Measurements from ENCODE around the gene SEMA6A.

Gene SEMA6A

DNA sequence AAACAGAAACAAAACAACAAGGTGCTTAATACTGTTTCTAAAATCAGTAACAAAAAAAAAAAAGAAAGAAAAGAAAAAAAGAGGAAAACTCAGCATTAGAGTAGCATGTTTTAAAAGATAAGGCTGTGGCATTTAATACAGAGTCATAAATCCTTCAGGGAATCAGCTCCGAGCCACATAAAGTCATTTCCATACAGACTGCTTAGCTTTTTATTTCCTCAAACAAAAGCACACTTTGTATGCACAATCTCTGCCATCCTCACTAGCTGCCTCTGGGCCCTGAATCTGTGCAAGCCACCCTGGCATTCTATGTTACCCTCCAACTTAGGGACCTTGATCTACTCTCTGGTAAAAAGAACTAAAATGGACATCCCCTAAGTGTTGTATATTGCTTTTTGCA, 87.6 kb downstream of the SEMA6A start:
- no peaks in the 10 kb centered on the region for H3K27me3 ChIP-seq
- DNase-seq = no peak
- H3K4me1 ChIP-seq = peaks cover under 1% of the 10 kb centered on the region; the same call in 1 of the 2 replicates
- H3K36me3 ChIP-seq = peaks cover 10% of the 10 kb centered on the region
- no peaks in the 10 kb centered on the region for H3K9me3 ChIP-seq
- TF ChIP-seq, protein P1, sequence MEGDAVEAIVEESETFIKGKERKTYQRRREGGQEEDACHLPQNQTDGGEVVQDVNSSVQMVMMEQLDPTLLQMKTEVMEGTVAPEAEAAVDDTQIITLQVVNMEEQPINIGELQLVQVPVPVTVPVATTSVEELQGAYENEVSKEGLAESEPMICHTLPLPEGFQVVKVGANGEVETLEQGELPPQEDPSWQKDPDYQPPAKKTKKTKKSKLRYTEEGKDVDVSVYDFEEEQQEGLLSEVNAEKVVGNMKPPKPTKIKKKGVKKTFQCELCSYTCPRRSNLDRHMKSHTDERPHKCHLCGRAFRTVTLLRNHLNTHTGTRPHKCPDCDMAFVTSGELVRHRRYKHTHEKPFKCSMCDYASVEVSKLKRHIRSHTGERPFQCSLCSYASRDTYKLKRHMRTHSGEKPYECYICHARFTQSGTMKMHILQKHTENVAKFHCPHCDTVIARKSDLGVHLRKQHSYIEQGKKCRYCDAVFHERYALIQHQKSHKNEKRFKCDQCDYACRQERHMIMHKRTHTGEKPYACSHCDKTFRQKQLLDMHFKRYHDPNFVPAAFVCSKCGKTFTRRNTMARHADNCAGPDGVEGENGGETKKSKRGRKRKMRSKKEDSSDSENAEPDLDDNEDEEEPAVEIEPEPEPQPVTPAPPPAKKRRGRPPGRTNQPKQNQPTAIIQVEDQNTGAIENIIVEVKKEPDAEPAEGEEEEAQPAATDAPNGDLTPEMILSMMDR (IDR thresholded peaks at IDR 0.05; ENCODE audit: low read depth, low read length) = no peak
- no peak overlapping the region for H3K4me3 ChIP-seq (ENCODE audit: low read depth, low read length)

GRCh38 chr5:116486588-116486987, 88.0 kb downstream of the SEMA6A start:
- Histone ChIP-seq H3K9me3 (no peaks in the 10 kb centered on the region), H3K4me3 (ENCODE audit: low read depth, low read length) (no peak overlapping the region), H3K27me3 (no peaks in the 10 kb centered on the region), H3K4me1 (no peaks in the 10 kb centered on the region), H3K36me3 (peaks cover 8% of the 10 kb centered on the region)
- DNase-seq = no peak
- TF ChIP-seq, protein P1 (IDR thresholded peaks at IDR 0.05; ENCODE audit: low read depth, low read length) = no peak

- DNase-seq = no peak
- no peak overlapping the region for H3K4me3 ChIP-seq (ENCODE audit: low read depth, low read length)
- TF ChIP-seq, protein P1 (IDR thresholded peaks at IDR 0.05; ENCODE audit: low read depth, low read length) = no peak
- H3K9me3 ChIP-seq = no peaks in the 10 kb centered on the region
- H3K36me3 ChIP-seq = peaks cover 16% of the 10 kb centered on the region
- no peaks in the 10 kb centered on the region for H3K27me3 ChIP-seq
- H3K4me1 ChIP-seq = no peaks in the 10 kb centered on the region; the same call in 1 of the 2 replicates
These were observed 90.0 kb downstream of the SEMA6A start for GRCh38 chr5:116484645-116485044.

DNA sequence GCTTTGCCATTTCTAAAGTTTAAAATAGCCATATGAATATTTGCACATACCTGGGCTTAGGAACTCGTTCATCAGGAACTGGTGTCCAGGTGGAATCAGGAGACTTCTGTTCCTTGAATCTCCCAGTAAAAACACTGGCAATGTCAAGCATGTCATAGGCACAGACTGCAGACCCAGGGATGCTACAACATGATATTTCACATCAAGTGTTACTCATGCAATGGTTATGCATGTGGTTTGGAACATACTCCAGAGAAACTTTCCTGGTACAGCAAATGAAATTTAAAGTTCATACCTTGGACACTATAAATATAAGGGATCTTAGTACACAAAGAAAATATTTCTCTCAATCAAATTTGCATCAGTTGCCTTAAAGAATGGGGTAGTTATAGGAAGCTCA, 92.2 kb downstream of the SEMA6A start:
- Histone ChIP-seq H3K4me3 (ENCODE audit: low read depth, low read length) (no peak overlapping the region), H3K27me3 (no peaks in the 10 kb centered on the region), H3K36me3 (peaks cover 28% of the 10 kb centered on the region), H3K4me1 (peaks cover 13% of the 10 kb centered on the region), H3K9me3 (no peaks in the 10 kb centered on the region; the same call in 1 of the 2 replicates)
- TF ChIP-seq, protein P1 (IDR thresholded peaks at IDR 0.05; ENCODE audit: low read depth, low read length) = no peak
- DNase-seq = no peak

DNA sequence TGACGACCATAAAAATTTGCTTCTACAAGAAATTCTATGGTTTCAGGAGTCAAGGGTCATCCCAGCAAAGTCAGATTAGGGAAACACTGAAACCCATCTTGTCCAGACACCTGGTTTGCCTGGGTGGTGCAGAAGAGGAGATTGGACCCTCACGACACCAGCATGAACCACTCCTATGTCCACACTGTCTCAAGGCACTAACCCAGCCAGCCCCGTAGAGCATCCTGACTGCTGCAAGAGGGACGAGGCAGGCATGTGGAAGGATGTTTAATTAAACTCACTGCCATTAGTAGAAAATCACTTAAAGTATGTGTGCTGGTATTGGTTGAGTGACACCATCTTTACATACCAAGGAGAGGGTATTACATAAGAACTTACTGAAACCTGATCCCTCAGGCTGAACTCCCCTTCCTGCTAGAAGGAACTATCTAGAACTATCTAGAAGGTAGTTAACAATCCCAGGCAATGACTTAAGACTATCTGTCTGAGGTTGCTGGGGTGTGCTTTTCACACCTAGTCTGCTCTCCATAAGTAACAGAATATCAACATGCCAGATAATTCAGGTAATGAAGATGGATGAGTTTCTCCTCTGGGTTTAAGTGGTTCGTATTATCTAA, 93.6 kb downstream of the SEMA6A start:
- no peak for DNase-seq
- Histone ChIP-seq H3K4me3 (ENCODE audit: low read depth, low read length) (no peak overlapping the region), H3K27me3 (no peaks in the 10 kb centered on the region), H3K4me1 (peaks cover 13% of the 10 kb centered on the region), H3K36me3 (peaks cover 38% of the 10 kb centered on the region), H3K9me3 (no peaks in the 10 kb centered on the region; the same call in 1 of the 2 replicates)
- TF ChIP-seq, protein P1 (IDR thresholded peaks at IDR 0.05; ENCODE audit: low read depth, low read length) = no peak

Data from BE2C (cell line).